CD4-positive, CD25-positive, alpha-beta regulatory T cell (primary cell): Measurements from ENCODE around the gene ABI1. TPM values are rescaled to one million over a fixed set of nuclear protein-coding genes. Genes with fewer than 3 reads are reported as not detected.

Experiments used
- ATAC-seq, 2 donors: fragments of 150-1000 bp; cut with Tn5 transposase; one replicate each; pipeline ENCODE4 v1.10.0; 2021; ENCODE audit warnings: low read depth in 2 of 2, moderate number of reproducible peaks in 2 of 2, moderate library complexity in 1 of 2
- DNase-seq, 3 donors: peaks; one replicate each; pipeline versions ENCODE4 v3.0.0 to v3.0.0-alpha.2; 2012 to 2022; ENCODE audit warnings: mixed read lengths in 1 of 3
- H3K27ac ChIP-seq: one replicate; pipeline ENCODE4 v1.7.0; 2013; ENCODE audit warnings: mild to moderate bottlenecking, low read length; ENCODE audit not compliant: insufficient read depth, poor library complexity, severe bottlenecking
- H3K27me3 ChIP-seq: one replicate; pipeline ENCODE4 v1.7.0; 2013; ENCODE audit warnings: low read length; ENCODE audit not compliant: control insufficient read depth, insufficient read depth
- H3K36me3 ChIP-seq: one replicate; pipeline ENCODE4 v1.7.0; 2013; ENCODE audit warnings: mild to moderate bottlenecking, low read length, moderate library complexity; ENCODE audit not compliant: control insufficient read depth, insufficient read depth
- H3K4me1 ChIP-seq: 2 replicates; pipeline ENCODE4 v1.7.0; 2013; ENCODE audit warnings: mild to moderate bottlenecking, low read length; ENCODE audit not compliant: insufficient read depth, control insufficient read depth, poor library complexity, severe bottlenecking
- H3K4me3 ChIP-seq: one replicate; pipeline ENCODE4 v1.7.0; 2013; ENCODE audit warnings: low read depth, mild to moderate bottlenecking, low read length, moderate library complexity
- H3K9me3 ChIP-seq, 2 experiments: 1 replicate in 1 of 2; 2 replicates in 1 of 2; pipeline ENCODE4 v1.7.0; 2013; ENCODE audit warnings: low read length in 2 of 2, mild to moderate bottlenecking in 1 of 2, moderate library complexity in 1 of 2; ENCODE audit not compliant: control insufficient read depth in 2 of 2
- H3K27ac Mint-ChIP-seq, 3 donors: one replicate each; pipeline ENCODE4 v1.8.0; 2020 to 2022; ENCODE audit warnings: mild to moderate bottlenecking in 3 of 3, mixed read lengths in 3 of 3, moderate library complexity in 2 of 3
- H3K27me3 Mint-ChIP-seq: one replicate; pipeline ENCODE4 v1.8.0; 2022; ENCODE audit warnings: mild to moderate bottlenecking, mixed read lengths
- H3K36me3 Mint-ChIP-seq: one replicate; pipeline ENCODE4 v1.8.0; 2020; ENCODE audit warnings: mixed read lengths
- H3K4me1 Mint-ChIP-seq, 4 donors: one replicate each; pipeline ENCODE4 v1.8.0; 2020 to 2022; ENCODE audit warnings: mixed read lengths in 4 of 4, mild to moderate bottlenecking in 1 of 4
- H3K4me3 Mint-ChIP-seq, 4 donors: one replicate each; pipeline ENCODE4 v1.8.0; 2020 to 2022; ENCODE audit warnings: mild to moderate bottlenecking in 4 of 4, mixed read lengths in 4 of 4, moderate library complexity in 3 of 4
- H3K9me3 Mint-ChIP-seq, 7 donors: one replicate each; pipeline ENCODE4 v1.8.0; 2020 to 2022; ENCODE audit warnings: mixed read lengths in 7 of 7, mild to moderate bottlenecking in 3 of 7, moderate library complexity in 2 of 7
- polyA plus RNA-seq, 4 donors: library from polyadenylated mRNA; unstranded; fragments of 300-500 nt; fragmentation: Illumina TruSeq; gene quantifications; one replicate each; pipeline ENCODE4 v1.2.3, GENCODE V29; 2021
- total RNA-seq: library from RNA; stranded (reverse); gene quantifications from one replicate; pipeline ENCODE4 v1.2.3, GENCODE V29; 2022

The ABI1 gene
- total and polyA plus RNA-seq, 5 donors from 2014 or later = 94.0 to 123 (median 97.9) TPM

GRCh38 chr10:26801274-26801673 is 59.5 kb downstream of the ABI1 start:
- Histone ChIP-seq H3K36me3 (peaks cover 6% of the 10 kb centered on the region), H3K9me3 (no peaks in the 10 kb centered on the region), H3K27me3 (no peaks in the 10 kb centered on the region), H3K27ac (no peak overlapping the region), H3K4me3 (no peak overlapping the region), H3K4me1 (peaks cover 46% of the 10 kb centered on the region)
- peaks cover 12% of the 10 kb centered on the region for H3K36me3 Mint-ChIP-seq
- peak overlapping the region in 1 of 3 donors; percentile 17 for H3K27ac Mint-ChIP-seq
- DNase-seq = no peak
- H3K4me1 Mint-ChIP-seq = peaks cover 48 to 92% (median 74%) of the 10 kb centered on the region in 4 donors
- H3K9me3 Mint-ChIP-seq = peaks cover 0 to 2% (median 0%) of the 10 kb centered on the region in 7 donors
- ATAC-seq = no peak
- peak overlapping the region in 1 of 4 donors; percentile 16 for H3K4me3 Mint-ChIP-seq
- H3K27me3 Mint-ChIP-seq = no peaks in the 10 kb centered on the region

GRCh38 chr10:26800468-26800867 is 60.3 kb downstream of the ABI1 start:
- Mint-ChIP-seq H3K36me3 (peaks cover 18% of the 10 kb centered on the region), H3K27ac (peak overlapping the region in 1 of 3 donors; percentile 17), H3K9me3 (peaks cover 0 to 3% (median 1%) of the 10 kb centered on the region in 7 donors), H3K4me3 (peak overlapping the region in 1 of 4 donors; percentile 53), H3K4me1 (peaks cover 53 to 90% (median 69%) of the 10 kb centered on the region in 4 donors), H3K27me3 (no peaks in the 10 kb centered on the region)
- no peak overlapping the region for H3K4me3 ChIP-seq
- H3K36me3 ChIP-seq = peaks cover 7% of the 10 kb centered on the region
- H3K4me1 ChIP-seq = peaks cover 38% of the 10 kb centered on the region
- no peaks in the 10 kb centered on the region for H3K27me3 ChIP-seq
- H3K9me3 ChIP-seq = peaks cover 0 to 5% of the 10 kb centered on the region in 2 experiments
- DNase-seq = no peak
- ATAC-seq = no peak
- no peak overlapping the region for H3K27ac ChIP-seq

- Histone ChIP-seq H3K4me3 (peak overlapping the region; percentile 17), H3K36me3 (peaks cover 7% of the 10 kb centered on the region), H3K4me1 (peaks cover 28% of the 10 kb centered on the region), H3K27me3 (no peaks in the 10 kb centered on the region), H3K27ac (no peak overlapping the region), H3K9me3 (peaks cover 3 to 5% of the 10 kb centered on the region in 2 experiments)
- peak overlapping the region in 1 of 3 donors; percentile 17 for H3K27ac Mint-ChIP-seq
- ATAC-seq (no peak), DNase-seq (peak in 2 of 3 donors; percentile 34 to 46)
- no peaks in the 10 kb centered on the region for H3K27me3 Mint-ChIP-seq
- H3K36me3 Mint-ChIP-seq = peaks cover 23% of the 10 kb centered on the region
- peaks cover 50 to 87% (median 60%) of the 10 kb centered on the region in 4 donors for H3K4me1 Mint-ChIP-seq
- H3K4me3 Mint-ChIP-seq = peak overlapping the region in 3 of 4 donors; percentile 7 to 76 (median 36)
- H3K9me3 Mint-ChIP-seq = peaks cover 0 to 7% (median 2%) of the 10 kb centered on the region in 7 donors
Measured at GRCh38 chr10:26799342-26799741, 61.4 kb downstream of the ABI1 start.

GRCh38 chr10:26798298-26798697 is 62.5 kb downstream of the ABI1 start:
- Mint-ChIP-seq H3K4me3 (peak overlapping the region in 2 of 4 donors; percentile 17 to 33), H3K27ac (no peak overlapping the region)

GRCh38 chr10:26797340-26797739 is 63.4 kb downstream of the ABI1 start:
- Histone ChIP-seq H3K4me3 (no peak overlapping the region), H3K9me3 (peaks cover 3 to 5% of the 10 kb centered on the region in 2 experiments), H3K4me1 (peaks cover 20% of the 10 kb centered on the region), H3K27ac (no peak overlapping the region), H3K36me3 (peaks cover 7% of the 10 kb centered on the region), H3K27me3 (no peaks in the 10 kb centered on the region)
- Mint-ChIP-seq H3K9me3 (peaks cover 0 to 7% (median 5%) of the 10 kb centered on the region in 7 donors), H3K36me3 (peaks cover 24% of the 10 kb centered on the region), H3K27ac (peak overlapping the region in 1 of 3 donors; percentile 12), H3K27me3 (no peaks in the 10 kb centered on the region), H3K4me3 (no peak overlapping the region), H3K4me1 (peaks cover 48 to 81% (median 58%) of the 10 kb centered on the region in 4 donors)
- ATAC-seq (no peak), DNase-seq (no peak)

More at GRCh38 chr10:26798298-26798697, 62.5 kb downstream of the ABI1 start:
- H3K4me3 ChIP-seq = no peak overlapping the region
- DNase-seq (no peak), ATAC-seq (no peak)
- H3K27ac ChIP-seq = no peak overlapping the region
- H3K9me3 ChIP-seq = peaks cover 3 to 5% of the 10 kb centered on the region in 2 experiments
- peaks cover 25% of the 10 kb centered on the region for H3K4me1 ChIP-seq
- Mint-ChIP-seq H3K27me3 (no peaks in the 10 kb centered on the region), H3K36me3 (peaks cover 23% of the 10 kb centered on the region), H3K4me1 (peaks cover 50 to 84% (median 58%) of the 10 kb centered on the region in 4 donors), H3K9me3 (peaks cover 0 to 7% (median 2%) of the 10 kb centered on the region in 7 donors)
- peaks cover 7% of the 10 kb centered on the region for H3K36me3 ChIP-seq
- no peaks in the 10 kb centered on the region for H3K27me3 ChIP-seq

GRCh38 chr10:26792758-26793495 is 67.8 kb downstream of the ABI1 start:
- no peak for DNase-seq
- peaks cover 34% of the 10 kb centered on the region for H3K36me3 Mint-ChIP-seq
- H3K9me3 Mint-ChIP-seq = peaks cover 0 to 7% (median 3%) of the 10 kb centered on the region in 7 donors
- peak overlapping the region in 1 of 4 donors; percentile 53 for H3K4me3 Mint-ChIP-seq
- Histone ChIP-seq H3K4me1 (peaks cover 5% of the 10 kb centered on the region), H3K4me3 (no peak overlapping the region), H3K9me3 (peaks cover 3 to 5% of the 10 kb centered on the region in 2 experiments), H3K36me3 (peaks cover 12% of the 10 kb centered on the region), H3K27ac (no peak overlapping the region), H3K27me3 (no peaks in the 10 kb centered on the region)
- H3K27me3 Mint-ChIP-seq = no peaks in the 10 kb centered on the region
- ATAC-seq = no peak
- peak overlapping the region in 1 of 3 donors; percentile 62 for H3K27ac Mint-ChIP-seq
- peaks cover 41 to 74% (median 51%) of the 10 kb centered on the region in 4 donors for H3K4me1 Mint-ChIP-seq

GRCh38 chr10:26790221-26790995 is 70.3 kb downstream of the ABI1 start:
- Mint-ChIP-seq H3K4me1 (peaks cover 32 to 77% (median 56%) of the 10 kb centered on the region in 4 donors), H3K36me3 (peaks cover 42% of the 10 kb centered on the region)
- H3K27ac ChIP-seq = no peak overlapping the region

More at GRCh38 chr10:26790221-26790995, 70.3 kb downstream of the ABI1 start:
- ATAC-seq (no peak), DNase-seq (no peak)
- peak overlapping the region in 1 of 4 donors; percentile 39 for H3K4me3 Mint-ChIP-seq
- Histone ChIP-seq H3K4me1 (peaks cover 5% of the 10 kb centered on the region), H3K36me3 (peaks cover 12% of the 10 kb centered on the region), H3K27me3 (no peaks in the 10 kb centered on the region), H3K4me3 (no peak overlapping the region), H3K9me3 (peaks cover 0 to 3% of the 10 kb centered on the region in 2 experiments)
- H3K9me3 Mint-ChIP-seq = peaks cover 0 to 3% (median 2%) of the 10 kb centered on the region in 7 donors
- H3K27ac Mint-ChIP-seq = peak overlapping the region in 2 of 3 donors; percentile 66 to 77
- H3K27me3 Mint-ChIP-seq = no peaks in the 10 kb centered on the region
